K562 (cell line): ENCODE data around the gene MYO1E. TPM values are rescaled to one million over a fixed set of nuclear protein-coding genes. Genes with fewer than 3 reads are reported as not detected.

Source experiments
- ATAC-seq: fragments of 200-7000 bp; cut with Tn5 transposase; 3 replicates; pipeline ENCODE4 v1.9.1; 2020; ENCODE audit warnings: moderate library complexity
- BruUV-seq: library from RNA; stranded (reverse); fragments of 400-500 nt; replicated peaks from 2 replicates; lab custom pipeline; 2021; lab: Mats Ljungman, UMichigan
- CTCF ChIA-PET: fragments of 300-600 bp; formaldehyde crosslinking; extraction: SDS; loops from one replicate; lab custom pipeline; 2021; ENCODE audit warnings: low intra/inter-chr PET ratio; lab: Yijun Ruan, JAX
- POLR2A ChIA-PET: fragments of 300-600, 350-650 bp; sonication (Branson Sonifier 250); formaldehyde crosslinking; extraction: SDS; loops from one replicate; lab custom pipeline; 2021; ENCODE audit warnings: antibody characterized with exemption, inconsistent platforms; lab: Yijun Ruan, JAX
- DNase-seq, 4 experiments: peaks; one replicate each; pipeline versions ENCODE4 v3.0.0 to v3.0.0-alpha.2; 2011 to 2018; ENCODE audit warnings: low spot score in 3 of 4, mixed read lengths in 3 of 4; ENCODE audit errors: extremely low read depth in 1 of 4
- FAIRE-seq: peaks from 2 replicates; lab custom pipeline; 2011; peaks lifted over from hg19 to GRCh38; lab: Jason Lieb, UNC
- H2AFZ ChIP-seq: 2 replicates; pipeline ENCODE4 v1.6.0; 2011; ENCODE audit warnings: low read depth, low read length, control low read depth, inconsistent platforms
- H3K27ac ChIP-seq: fragments of 200-600 bp; 3 replicates; pipeline ENCODE4 v1.8.0; 2011; ENCODE audit warnings: low read depth, mild to moderate bottlenecking, control low read depth, inconsistent platforms, low read length, moderate library complexity, mixed read lengths; ENCODE audit errors: extremely low read depth
- H3K27me3 ChIP-seq, 2 experiments: fragments of 300-600 bp in 1 of 2; 2 replicates in 1 of 2; 3 replicates in 1 of 2; pipeline versions ENCODE4 v1.6.0 to v1.8.0; 2011; ENCODE audit warnings: inconsistent platforms in 2 of 2, low read length in 2 of 2, mild to moderate bottlenecking in 1 of 2, mixed read lengths in 1 of 2, moderate library complexity in 1 of 2; ENCODE audit not compliant: control insufficient read depth in 2 of 2, insufficient read depth in 2 of 2
- H3K36me3 ChIP-seq: fragments of 300-600 bp; 3 replicates; pipeline ENCODE4 v1.8.0; 2011; ENCODE audit warnings: mild to moderate bottlenecking, low read length, inconsistent platforms; ENCODE audit not compliant: control insufficient read depth, insufficient read depth
- H3K4me1 ChIP-seq, 2 experiments: fragments of 200-600 bp in 1 of 2; replicated peaks in 1 of 2; 2 replicates in 1 of 2; 3 replicates in 1 of 2; pipeline versions ENCODE4 v1.5.1 to v1.8.0; 2011; ENCODE audit warnings: inconsistent platforms in 2 of 2, low read length in 2 of 2, mild to moderate bottlenecking in 1 of 2, mixed read lengths in 1 of 2, moderate library complexity in 1 of 2; ENCODE audit not compliant: control insufficient read depth in 2 of 2, insufficient read depth in 2 of 2
- H3K4me2 ChIP-seq: 2 replicates; pipeline ENCODE4 v1.6.1; 2011; ENCODE audit warnings: low read length, control low read depth, inconsistent platforms, mixed read lengths; ENCODE audit not compliant: insufficient read depth
- H3K4me3 ChIP-seq: fragments of 200-600 bp; sonication (generic), shearing (Covaris generic); 2 replicates; pipeline ENCODE4 v1.5.1; 2016; ENCODE audit warnings: control low read depth, inconsistent platforms
- H3K79me2 ChIP-seq: fragments of 200-600 bp; 3 replicates; pipeline ENCODE4 v1.8.0; 2011; ENCODE audit warnings: low read length, inconsistent platforms; ENCODE audit not compliant: control insufficient read depth, insufficient read depth
- H3K9ac ChIP-seq, 2 experiments: 2 replicates each; pipeline versions ENCODE4 v1.6.0 to v1.6.1; 2011; ENCODE audit warnings: low read depth in 2 of 2, low read length in 2 of 2, control low read depth in 1 of 2, inconsistent platforms in 1 of 2, mild to moderate bottlenecking in 1 of 2, mixed read lengths in 1 of 2; ENCODE audit not compliant: insufficient read depth in 1 of 2
- H3K9me1 ChIP-seq: one replicate; pipeline ENCODE4 v1.6.0; 2011; ENCODE audit warnings: inconsistent platforms, mild to moderate bottlenecking, low read length, moderate library complexity; ENCODE audit not compliant: control insufficient read depth, insufficient read depth
- H3K9me3 ChIP-seq: replicated peaks from 2 replicates; pipeline ENCODE4 v1.5.1; 2011; ENCODE audit warnings: low read depth, low read length, inconsistent platforms; ENCODE audit not compliant: control insufficient read depth, insufficient read depth
- H4K20me1 ChIP-seq: replicated peaks from 2 replicates; pipeline ENCODE4 v1.6.1; 2011; ENCODE audit warnings: low read length, inconsistent platforms, mixed read lengths; ENCODE audit not compliant: control insufficient read depth, insufficient read depth
- CREBBP ChIP-seq: IDR thresholded peaks from one replicate; pipeline ENCODE4 v1.6.1; 2012; ENCODE audit warnings: low read depth, mild to moderate bottlenecking, control low read depth, inconsistent platforms, low read length
- LEF1 ChIP-seq: fragments of 450-650 bp; IDR thresholded peaks from 2 replicates; pipeline ENCODE4 v1.6.1; 2016; ENCODE audit warnings: mild to moderate bottlenecking
- ZBTB40 ChIP-seq, 2 experiments: fragments of 450-650 bp in 1 of 2; sonication (generic) in 1 of 2; formaldehyde crosslinking in 1 of 2; IDR thresholded peaks; 2 replicates each; pipeline versions ENCODE4 v1.7.1 to v1.9.0; 2016 to 2022; ENCODE audit warnings: inconsistent platforms in 1 of 2, mild to moderate bottlenecking in 1 of 2, missing genetic modification reagents in 1 of 2
- ZFX ChIP-seq: sonication (generic); formaldehyde crosslinking; IDR thresholded peaks from 2 replicates; pipeline ENCODE4 v1.8.0; 2022; ENCODE audit warnings: mild to moderate bottlenecking, missing genetic modification reagents, moderate library complexity
- ZNF165 ChIP-seq: fragments of 250-450 bp; sonication (Bioruptor Pico); IDR thresholded peaks from 2 replicates; pipeline ENCODE4 v1.4.0; 2020; ENCODE audit warnings: borderline replicate concordance
- ZSCAN32 ChIP-seq: fragments of 450-650 bp; formaldehyde crosslinking; IDR thresholded peaks from 2 replicates; pipeline ENCODE4 v1.4.0; 2020; ENCODE audit warnings: mild to moderate bottlenecking, moderate library complexity
- WGBS: fragments of 100-300 bp; shearing (Covaris generic); methylation state at CpG from one replicate; pipeline ENCODE4 v1.1.6; 2016; ENCODE audit warnings: low coverage, mixed read lengths; ENCODE audit not compliant: insufficient coverage; ENCODE audit errors: missing lambda C conversion rate; 5-methylcytosine and 5-hydroxymethylcytosine counted together
- in situ Hi-C: fragments of 300-500 bp; cut with MboI; formaldehyde crosslinking; loops from 4 replicates; pipeline ENCODE4 v1.15.0; 2018; ENCODE audit warnings: inconsistent platforms, mixed read lengths
- intact Hi-C: fragments of 100-400 bp; cut with micrococcal nuclease; formaldehyde crosslinking; loops from 2 replicates; pipeline ENCODE4 v1.14.2; 2022
- polyA plus RNA-seq, 8 experiments: library from polyadenylated mRNA; depleted of rRNA in 4 of 8; stranded (reverse) in 5 of 8; unstranded in 3 of 8; fragments of >200 nt; fragmentation: Nextera tagmentation in 2 of 8; fragmentation: Illumina TruSeq in 1 of 8; extraction: Ambion mirVana in 2 of 8; extraction: Trizol in 1 of 8; gene quantifications; 2 replicates each; pipeline versions ENCODE4 v1.2.1 to v1.2.3, GENCODE V29; 2011 to 2014; ENCODE audit warnings: inconsistent platforms in 1 of 8, missing spikeins in 1 of 8
- total RNA-seq, 7 experiments: library from RNA; depleted of rRNA in 6 of 7; stranded (reverse); fragments of >200 nt in 6 of 7; fragmentation: Illumina TruSeq in 2 of 7; extraction: Trizol in 2 of 7; gene quantifications; 2 replicates each; pipeline versions ENCODE4 v1.2.1 to v1.2.3, GENCODE V29; 2011 to 2021; ENCODE audit warnings: low replicate concordance in 1 of 7

Gene MYO1E
- total and polyA plus RNA-seq, 9 of the 15 experiments (the other 6 are each of a cell fraction or from before 2014, with no cell fraction given), result under 0.01 to 0.44 (median 0.01) TPM; not detected in 6

GRCh38 chr15:59244337-59244736 lies 128.3 kb downstream of the MYO1E start:
- H4K20me1 ChIP-seq, result no peaks in the 10 kb centered on the region
- H3K4me2 ChIP-seq, result no peak overlapping the region
- no peak overlapping the region for H3K4me3 ChIP-seq
- ChIA-PET POLR2A (no interaction called here), CTCF (no interaction called here)
- H3K9ac ChIP-seq, result no peak overlapping the region
- no peaks in the 10 kb centered on the region for H3K4me1 ChIP-seq
- no peak for ATAC-seq
- peaks cover 3% of the 10 kb centered on the region in 2 experiments; a peak in 4 of 5 replicates for H3K27me3 ChIP-seq
- WGBS, result 0% methylated on average over 3 of the region's 3 CpGs
- no peaks in the 10 kb centered on the region for H3K79me2 ChIP-seq
- in situ Hi-C loops (no loop called here), intact Hi-C loops (no loop called here)
- DNase-seq, result no peak
- H3K27ac ChIP-seq, result no peak overlapping the region
- no peaks in the 10 kb centered on the region for H3K36me3 ChIP-seq
- FAIRE-seq, result no peak
- H3K9me1 ChIP-seq, result no peaks in the 10 kb centered on the region
- BruUV-seq, result no TSS peak
- TF ChIP-seq ZNF165 (CRISPR knock-in tag) (no peak), ZBTB40 (IDR thresholded peaks at IDR 0.05) (no peak), ZBTB40 (CRISPR knock-in tag; IDR thresholded peaks at IDR 0.05) (no peak), LEF1 (no peak), ZFX (CRISPR knock-in tag) (no peak), CREBBP (no peak), ZSCAN32 (no peak)
- H3K9me3 ChIP-seq, result no peaks in the 10 kb centered on the region
- no peak overlapping the region for H2AFZ ChIP-seq
